Bladder microvascular endothelial cell (primary cell): ENCODE results near the gene TEX101. TPM values are rescaled to one million over a fixed set of nuclear protein-coding genes. Genes with fewer than 3 reads are reported as not detected.

Source experiments
- total RNA-seq: library from RNA; depleted of rRNA; stranded (reverse); fragments of >200 nt; gene quantifications from 2 replicates; pipeline ENCODE4 v1.2.3, GENCODE V29; 2014

Gene TEX101, protein sequence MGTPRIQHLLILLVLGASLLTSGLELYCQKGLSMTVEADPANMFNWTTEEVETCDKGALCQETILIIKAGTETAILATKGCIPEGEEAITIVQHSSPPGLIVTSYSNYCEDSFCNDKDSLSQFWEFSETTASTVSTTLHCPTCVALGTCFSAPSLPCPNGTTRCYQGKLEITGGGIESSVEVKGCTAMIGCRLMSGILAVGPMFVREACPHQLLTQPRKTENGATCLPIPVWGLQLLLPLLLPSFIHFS
- total RNA-seq, result not detected in 2 replicates

DNA sequence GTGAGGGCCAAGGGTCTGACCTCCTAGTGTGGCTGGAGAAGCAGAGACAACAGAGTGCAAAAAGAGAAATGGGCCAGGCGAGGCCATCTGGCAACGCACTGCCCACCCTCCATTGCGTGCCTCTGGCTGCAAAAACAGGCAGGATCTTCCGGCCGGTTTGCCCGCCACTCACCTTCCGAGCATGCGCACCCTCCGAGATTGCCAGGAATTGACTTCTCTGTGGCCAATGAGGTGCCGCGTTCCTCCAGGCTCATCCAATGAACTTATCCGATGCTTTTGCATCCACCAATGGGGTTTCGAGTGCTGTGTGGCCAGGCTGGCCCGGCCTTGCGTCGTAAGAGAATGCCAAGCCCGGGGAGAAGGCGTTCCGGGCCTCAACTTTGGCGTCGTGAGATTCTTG, at the start of gene TEX101:
TEX101 (plus strand) TSS at position 337 of the 400 bp plus-strand sequence. CDS start 1,030 bp downstream, outside the sequence.

DNA sequence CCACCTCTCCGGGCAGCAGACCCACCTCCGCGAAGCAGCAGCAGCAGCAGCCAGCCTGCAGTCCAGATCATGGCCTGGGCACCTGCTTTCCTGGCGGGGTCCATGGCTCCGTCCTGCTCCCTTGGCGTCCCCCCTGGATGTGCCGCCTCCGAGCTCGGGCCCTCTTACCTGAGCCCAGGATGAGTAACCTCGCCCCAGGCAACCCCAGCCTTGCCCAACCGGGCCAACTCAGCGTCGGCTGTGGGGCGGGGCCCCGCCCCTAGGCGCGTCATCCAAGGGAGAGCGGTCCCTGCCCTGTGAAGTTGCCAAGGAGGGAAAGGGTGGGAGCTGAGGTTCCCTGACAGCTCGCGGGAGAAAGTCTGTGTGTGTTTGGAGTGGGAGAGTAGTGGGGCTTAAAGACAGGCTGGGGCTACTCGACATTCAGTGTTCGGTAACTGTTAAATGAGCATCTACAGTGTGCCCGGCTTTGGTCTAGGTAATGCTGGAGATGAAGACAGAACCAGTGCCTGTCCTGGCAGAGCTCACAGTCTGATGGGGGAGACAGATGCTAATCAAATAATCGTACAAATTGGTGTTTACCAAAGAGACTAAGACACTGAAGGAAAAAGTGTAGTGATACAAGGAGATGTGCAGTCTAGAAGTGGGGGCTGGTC, 50.9 kb downstream of the TEX101 start, which contains the start of gene LYPD3:
LYPD3 (minus strand) TSS at position 141 of the 653 bp plus-strand sequence; CDS start at position 104, 37 bp downstream.

Other genes starting within 250 kb of the TEX101 start
- gene PSG5, start 228.4 kb upstream of the TEX101 start, total RNA-seq, result not detected in 2 replicates
- gene PSG4, start 209.3 kb upstream of the TEX101 start, total RNA-seq, result 0.65 TPM in 1 of 2 replicates, not detected in the other
- 0.06 TPM in 1 of 2 replicates, not detected in the other for gene PSG9, start 145.4 kb upstream of the TEX101 start, total RNA-seq
- under 0.01 and 0.69 TPM in 2 replicates for gene CD177, start 61.2 kb upstream of the TEX101 start, total RNA-seq
- under 0.01 and 0.44 TPM in 2 replicates for gene LYPD3, start 50.7 kb downstream of the TEX101 start, total RNA-seq
- gene PHLDB3, start 89.9 kb downstream of the TEX101 start, total RNA-seq, result 6.2 and 36.8 TPM in 2 replicates
- gene ETHE1, start 112.3 kb downstream of the TEX101 start, total RNA-seq, result 79.2 and 94.7 TPM in 2 replicates
- gene ZNF575, start 118.3 kb downstream of the TEX101 start, total RNA-seq, result 0.06 and 0.16 TPM in 2 replicates
- gene XRCC1, start 160.6 kb downstream of the TEX101 start, total RNA-seq, result 12.1 and 13.0 TPM in 2 replicates
- gene PINLYP, start 160.9 kb downstream of the TEX101 start, total RNA-seq, result 0.16 and 2.8 TPM in 2 replicates
- gene IRGQ, start 181.2 kb downstream of the TEX101 start, total RNA-seq, result 16.0 and 53.0 TPM in 2 replicates
- 7.8 and 9.6 TPM in 2 replicates for gene ZNF576, start 181.7 kb downstream of the TEX101 start, total RNA-seq
- gene SRRM5, start 197.2 kb downstream of the TEX101 start, total RNA-seq, result 0.06 TPM in 1 of 2 replicates, not detected in the other
- 36.1 and 37.7 TPM in 2 replicates for gene ZNF428, start 204.7 kb downstream of the TEX101 start, total RNA-seq
- gene CADM4, start 225.0 kb downstream of the TEX101 start, total RNA-seq, result 1.5 and 36.1 TPM in 2 replicates